GM12875 (cell line): ENCODE data around the gene DNASE1L3.

ENCODE experiments used
- H3K4me3 ChIP-seq: one replicate; pipeline ENCODE4 v1.5.1; 2011; ENCODE audit warnings: low read depth, low read length, control low read depth
- CTCF ChIP-seq: IDR thresholded peaks from 2 replicates; pipeline ENCODE4 v1.5.1; 2011; ENCODE audit warnings: low read depth, mild to moderate bottlenecking, control low read depth, inconsistent platforms, low read length, moderate library complexity, borderline replicate concordance; ENCODE audit not compliant: insufficient read depth

DNASE1L3 gene

GRCh38 chr3:58184309-58184981, 26.3 kb downstream of the DNASE1L3 start:
- H3K4me3 ChIP-seq: no peak overlapping the region
- TF ChIP-seq CTCF: no peak

- no peak for TF ChIP-seq CTCF
- no peak overlapping the region for H3K4me3 ChIP-seq
Measured at GRCh38 chr3:58183891-58184290, 26.9 kb downstream of the DNASE1L3 start.

- no peak overlapping the region for H3K4me3 ChIP-seq
- TF ChIP-seq CTCF: no peak
Measured at GRCh38 chr3:58183221-58183620, 27.6 kb downstream of the DNASE1L3 start.

GRCh38 chr3:58180940-58181587, 29.7 kb downstream of the DNASE1L3 start:
- TF ChIP-seq CTCF: no peak
- H3K4me3 ChIP-seq: no peak overlapping the region

GRCh38 chr3:58180099-58180880, 30.5 kb downstream of the DNASE1L3 start:
- no peak for TF ChIP-seq CTCF
- no peak overlapping the region for H3K4me3 ChIP-seq

GRCh38 chr3:58179235-58180098, 31.3 kb downstream of the DNASE1L3 start:
- no peak for TF ChIP-seq CTCF
- no peak overlapping the region for H3K4me3 ChIP-seq
